Thyroid gland (tissue), 4 donors: ENCODE results near the gene DHRS3.

ENCODE experiments used
- CTCF ChIP-seq, 6 experiments: fragments of 200-600 bp in 3 of 6; fragments of 450-650 bp in 3 of 6; sonication (generic) in 3 of 6; IDR thresholded peaks; one replicate each; pipeline ENCODE4 v1.5.1; 2016 to 2019; ENCODE audit warnings: antibody characterized with exemption in 6 of 6, mild to moderate bottlenecking in 2 of 6, inconsistent platforms in 1 of 6, moderate library complexity in 1 of 6
- POLR2A ChIP-seq, 2 donors: fragments of 450-650 bp; IDR thresholded peaks; one replicate each; pipeline ENCODE4 v1.6.1; 2017; ENCODE audit warnings: antibody characterized with exemption in 2 of 2, mild to moderate bottlenecking in 2 of 2, moderate library complexity in 1 of 2

- TF ChIP-seq CTCF (IDR thresholded peaks at IDR 0.05) = no peak
- TF ChIP-seq POLR2A (IDR thresholded peaks at IDR 0.05) = no peak
Measured at GRCh38 chr1:12636098-12636950, 18.3 kb upstream of the DHRS3 start.
